LNCaP clone FGC (cell line): ENCODE data around the gene ACVR1C.

Experiments
- DNase-seq: peaks from one replicate; pipeline ENCODE4 v3.0.0-alpha.2; 2011; ENCODE audit warnings: low read depth
- H3K4me3 ChIP-seq: 2 replicates; pipeline ENCODE4 v1.5.1; 2011; ENCODE audit warnings: mild to moderate bottlenecking, low read depth, low read length, control low read depth
- TF ChIP-seq, protein P1 (sequence below): IDR thresholded peaks from 2 replicates; pipeline ENCODE4 v1.5.1; 2012; ENCODE audit warnings: mild to moderate bottlenecking; ENCODE audit not compliant: control insufficient read depth, insufficient read depth; ENCODE audit errors: extremely low read depth

ACVR1C gene

DNA sequence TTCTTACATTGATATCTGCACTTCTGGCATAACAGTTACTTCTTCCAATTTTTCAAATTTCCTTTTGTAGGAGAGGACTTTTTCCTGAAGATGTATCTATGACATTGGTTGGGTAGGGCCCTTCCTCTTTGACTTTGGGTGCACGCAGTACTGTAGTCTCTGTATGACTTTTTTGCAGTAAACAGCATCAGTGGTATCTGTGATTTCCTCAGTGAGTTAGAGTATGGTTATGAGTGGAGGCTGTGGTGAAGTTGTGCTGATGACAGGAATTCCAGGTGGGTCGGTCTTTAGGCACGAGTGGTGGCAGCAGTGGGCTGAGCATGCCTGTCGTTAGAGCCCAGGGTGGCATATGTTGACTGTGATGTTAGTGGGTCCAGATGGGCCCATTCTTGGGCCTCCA lies 17.6 kb downstream of the ACVR1C start:
- H3K4me3 ChIP-seq, result no peak overlapping the region
- DNase-seq, result no peak
- TF ChIP-seq, protein P1, sequence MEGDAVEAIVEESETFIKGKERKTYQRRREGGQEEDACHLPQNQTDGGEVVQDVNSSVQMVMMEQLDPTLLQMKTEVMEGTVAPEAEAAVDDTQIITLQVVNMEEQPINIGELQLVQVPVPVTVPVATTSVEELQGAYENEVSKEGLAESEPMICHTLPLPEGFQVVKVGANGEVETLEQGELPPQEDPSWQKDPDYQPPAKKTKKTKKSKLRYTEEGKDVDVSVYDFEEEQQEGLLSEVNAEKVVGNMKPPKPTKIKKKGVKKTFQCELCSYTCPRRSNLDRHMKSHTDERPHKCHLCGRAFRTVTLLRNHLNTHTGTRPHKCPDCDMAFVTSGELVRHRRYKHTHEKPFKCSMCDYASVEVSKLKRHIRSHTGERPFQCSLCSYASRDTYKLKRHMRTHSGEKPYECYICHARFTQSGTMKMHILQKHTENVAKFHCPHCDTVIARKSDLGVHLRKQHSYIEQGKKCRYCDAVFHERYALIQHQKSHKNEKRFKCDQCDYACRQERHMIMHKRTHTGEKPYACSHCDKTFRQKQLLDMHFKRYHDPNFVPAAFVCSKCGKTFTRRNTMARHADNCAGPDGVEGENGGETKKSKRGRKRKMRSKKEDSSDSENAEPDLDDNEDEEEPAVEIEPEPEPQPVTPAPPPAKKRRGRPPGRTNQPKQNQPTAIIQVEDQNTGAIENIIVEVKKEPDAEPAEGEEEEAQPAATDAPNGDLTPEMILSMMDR, result no peak

DNA sequence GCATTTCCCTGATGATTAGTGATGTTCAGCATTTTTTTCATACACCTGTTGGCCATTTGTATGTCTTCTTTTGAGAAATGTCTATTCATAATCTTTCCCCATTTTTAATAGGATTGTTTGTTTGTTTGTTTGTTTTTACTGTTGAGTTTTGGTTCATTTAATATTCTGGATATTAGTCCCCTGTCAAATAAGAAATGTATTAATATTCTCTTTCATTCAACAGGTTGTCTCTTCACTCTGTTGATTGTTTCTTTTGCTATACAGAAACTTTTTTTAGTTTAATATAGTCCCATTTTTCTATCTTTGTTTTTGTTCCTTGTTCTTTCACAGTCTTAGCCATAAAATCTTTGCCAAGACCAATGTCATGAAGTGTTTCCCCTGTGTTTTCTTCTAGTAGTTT lies 22.1 kb downstream of the ACVR1C start:
- TF ChIP-seq, protein P1, result no peak
- DNase-seq, result no peak
- H3K4me3 ChIP-seq, result no peak overlapping the region

DNA sequence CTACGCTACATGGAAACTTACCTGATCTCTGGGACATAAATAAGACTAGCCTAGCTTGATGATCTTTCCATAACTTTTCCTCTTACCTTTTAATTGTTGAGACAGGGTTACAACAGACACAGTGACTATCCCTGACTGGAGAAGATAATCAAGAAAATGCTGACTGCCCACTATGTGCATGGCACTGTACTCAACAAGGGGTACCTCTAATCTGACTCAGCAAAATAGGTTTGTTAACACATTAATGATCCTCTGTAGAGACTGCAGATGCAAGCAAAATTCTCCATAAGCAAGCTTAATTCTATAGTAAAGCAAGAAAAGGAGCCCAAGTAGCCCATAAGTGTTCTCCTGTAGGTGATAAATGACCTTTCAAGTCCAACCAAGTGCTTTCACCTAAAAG lies 25.5 kb downstream of the ACVR1C start:
- TF ChIP-seq, protein P1, result no peak
- DNase-seq, result no peak
- no peak overlapping the region for H3K4me3 ChIP-seq

DNA sequence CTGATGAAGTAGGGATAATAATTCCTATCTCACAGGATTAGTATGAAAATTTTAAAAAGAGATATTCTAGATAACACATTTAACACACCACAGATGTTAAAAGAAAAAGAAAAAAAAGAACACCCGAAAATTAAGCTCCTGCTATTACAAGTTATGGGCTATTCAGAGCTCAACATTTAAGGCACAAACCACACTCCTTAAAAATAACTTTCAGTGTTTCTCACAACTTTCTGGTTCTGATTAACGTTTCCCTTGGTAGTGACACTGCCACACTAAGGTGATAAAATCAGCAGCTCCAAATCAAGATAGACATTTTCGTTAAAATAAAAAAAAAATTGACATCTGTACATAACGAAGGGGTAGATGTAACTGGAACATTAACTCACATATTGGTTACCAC lies 26.9 kb downstream of the ACVR1C start:
- DNase-seq, result no peak
- H3K4me3 ChIP-seq, result no peak overlapping the region
- TF ChIP-seq, protein P1, result no peak

DNA sequence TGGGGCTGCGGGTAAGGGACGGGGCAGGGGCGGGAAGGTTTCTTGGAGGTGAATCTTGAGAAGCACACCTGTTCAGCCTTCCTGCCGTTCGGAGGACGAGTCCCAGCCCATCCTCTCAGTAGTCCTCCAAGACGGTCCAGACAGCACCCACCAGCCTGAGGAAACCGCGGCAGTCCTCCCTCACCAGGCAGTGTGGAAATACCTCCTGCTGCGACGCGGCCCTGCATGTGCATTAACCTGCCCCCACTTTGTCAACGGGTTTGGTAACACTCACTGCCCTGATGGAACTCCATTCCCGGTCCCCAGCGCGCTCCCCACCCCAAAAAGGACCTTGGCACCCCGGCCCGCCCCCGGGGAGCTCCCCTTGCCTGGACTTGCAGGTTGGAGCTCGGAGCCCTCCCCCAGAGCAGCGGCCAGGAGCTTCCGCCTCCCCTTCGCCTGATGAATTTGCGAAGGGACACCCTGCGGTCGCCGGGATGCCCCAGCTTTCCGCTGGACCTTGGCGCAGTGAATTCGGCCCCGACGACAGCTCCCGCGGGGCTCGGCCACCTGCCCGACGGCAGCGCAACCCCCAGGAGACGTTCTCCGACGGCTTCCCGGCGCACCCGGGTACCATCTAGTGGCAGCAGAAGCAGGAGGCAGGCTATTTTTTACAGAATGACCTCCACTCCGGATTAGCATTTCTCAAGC lies 31.5 kb downstream of the ACVR1C start:
- TF ChIP-seq, protein P1, result peak; percentile 64
- no peak for DNase-seq
- H3K4me3 ChIP-seq, result no peak overlapping the region

DNA sequence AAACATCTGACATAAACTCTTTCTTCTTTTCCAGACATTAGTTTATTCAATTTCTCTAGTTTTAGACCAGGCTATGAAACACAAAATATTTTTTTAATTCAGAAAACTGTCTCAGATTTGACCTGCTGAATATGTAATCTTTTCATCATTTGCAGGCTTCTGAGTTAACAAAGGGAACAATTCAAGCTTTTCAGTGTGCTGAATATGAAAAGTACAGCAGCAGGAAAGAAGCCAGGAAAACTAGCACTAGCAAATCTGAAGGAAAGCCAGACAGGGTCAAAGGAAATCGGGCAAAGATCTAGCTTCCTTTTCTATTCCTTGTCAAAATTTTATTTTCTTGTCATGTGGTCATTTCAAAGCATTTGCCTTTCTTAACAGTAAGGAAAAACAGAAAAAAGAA lies 35.3 kb downstream of the ACVR1C start:
- no peak for DNase-seq
- TF ChIP-seq, protein P1, result no peak
- no peak overlapping the region for H3K4me3 ChIP-seq

DNA sequence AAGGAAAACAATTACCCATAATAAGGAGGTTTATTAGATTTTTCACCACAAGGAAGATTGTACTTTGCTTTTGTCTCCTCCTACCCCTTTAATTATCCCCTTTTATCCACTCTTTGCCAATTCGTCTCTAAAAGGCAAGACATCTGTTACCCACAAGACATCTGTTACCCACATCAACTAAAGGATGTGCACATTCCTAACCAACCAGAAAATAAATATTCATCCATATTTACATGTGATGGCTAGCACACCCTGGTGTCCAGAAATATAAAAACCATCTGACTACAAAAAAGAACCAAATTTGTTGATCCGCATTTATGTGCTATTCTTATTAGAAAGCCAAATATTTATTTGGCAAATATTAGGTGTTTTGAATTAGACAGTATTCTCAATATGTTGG lies 35.7 kb downstream of the ACVR1C start:
- peak; percentile 2 for DNase-seq
- TF ChIP-seq, protein P1, result peak; percentile 37

More for the DNA sequence above, 35.7 kb downstream of the ACVR1C start:
- no peak overlapping the region for H3K4me3 ChIP-seq
